Hepatic stellate cell (primary cell): ENCODE results near the gene GAD1.

ENCODE experiments used
- DNase-seq: peaks from one replicate; pipeline ENCODE4 v3.0.0; 2011; ENCODE audit warnings: low spot score

Gene GAD1

GRCh38 chr2:170896622-170897021 is 79.9 kb downstream of the GAD1 start:
- no peak for DNase-seq

GRCh38 chr2:170897108-170897507 is 80.4 kb downstream of the GAD1 start:
- no peak for DNase-seq

GRCh38 chr2:170905864-170906263 is 89.2 kb downstream of the GAD1 start:
- no peak for DNase-seq
